H1 (cell line): ENCODE data around the gene TNNT1. TPM values are rescaled to one million over a fixed set of nuclear protein-coding genes. Genes with fewer than 3 reads are reported as not detected.

Experiments
- BACH1 ChIP-seq: IDR thresholded peaks from 2 replicates; pipeline ENCODE4 v1.6.1; 2012; ENCODE audit warnings: low read length, improper control_type of control experiment
- BRCA1 ChIP-seq: IDR thresholded peaks from 2 replicates; pipeline ENCODE4 v1.6.1; 2012; ENCODE audit warnings: low read depth, low read length, improper control_type of control experiment
- CBX5 ChIP-seq: fragments of 300-800, 300-1000 bp; sonication (generic); IDR thresholded peaks from 2 replicates; pipeline ENCODE4 v1.7.1; 2016; ENCODE audit warnings: antibody characterized with exemption, low read length, low read depth
- CEBPB ChIP-seq: IDR thresholded peaks from 2 replicates; pipeline ENCODE4 v1.6.1; 2012; ENCODE audit warnings: low read depth, low read length
- CHD2 ChIP-seq: IDR thresholded peaks from 2 replicates; pipeline ENCODE4 v1.6.1; 2012; ENCODE audit warnings: low read length, improper control_type of control experiment
- CREB1 ChIP-seq: IDR thresholded peaks from 2 replicates; pipeline ENCODE4 v1.6.1; 2012; ENCODE audit warnings: inconsistent platforms
- CTBP2 ChIP-seq: IDR thresholded peaks from 2 replicates; pipeline ENCODE4 v1.7.0; 2011; ENCODE audit warnings: borderline replicate concordance, mild to moderate bottlenecking, moderate library complexity, mixed read lengths, low read length; ENCODE audit not compliant: insufficient read depth, insufficient read length
- E2F6 ChIP-seq: IDR thresholded peaks from 2 replicates; pipeline ENCODE4 v1.6.1; 2012; ENCODE audit warnings: inconsistent platforms
- GTF2F1 ChIP-seq: IDR thresholded peaks from 2 replicates; pipeline ENCODE4 v1.6.1; 2012; ENCODE audit warnings: low read depth, low read length, improper control_type of control experiment, borderline replicate concordance
- HDAC2 ChIP-seq, 2 experiments: fragments of 300-600 bp in 1 of 2; sonication (generic) in 1 of 2; IDR thresholded peaks; 2 replicates each; pipeline ENCODE4 v1.6.1; 2011 to 2012; ENCODE audit warnings: low read depth in 2 of 2, low read length in 2 of 2, mild to moderate bottlenecking in 2 of 2, moderate library complexity in 2 of 2, borderline replicate concordance in 1 of 2, inconsistent platforms in 1 of 2
- HDAC6 ChIP-seq: IDR thresholded peaks from one replicate; pipeline ENCODE4 v1.7.1; 2012; ENCODE audit warnings: low read depth, mild to moderate bottlenecking, inconsistent platforms, low read length, moderate library complexity
- JUND ChIP-seq: IDR thresholded peaks from 2 replicates; pipeline ENCODE4 v1.6.1; 2011; ENCODE audit warnings: mild to moderate bottlenecking, improper control_type of control experiment, low read length
- KDM5A ChIP-seq: fragments of 200-600 bp; IDR thresholded peaks from 2 replicates; pipeline ENCODE4 v1.7.1; 2012; ENCODE audit warnings: mild to moderate bottlenecking, low read length, inconsistent platforms, mixed read lengths
- NANOG ChIP-seq: IDR thresholded peaks from 2 replicates; pipeline ENCODE4 v1.6.1; 2011; ENCODE audit warnings: low read length, low read depth, mild to moderate bottlenecking, inconsistent platforms; ENCODE audit not compliant: insufficient read depth, poor library complexity, severe bottlenecking
- POLR2A ChIP-seq, 2 experiments: IDR thresholded peaks; 1 replicate in 1 of 2; 2 replicates in 1 of 2; pipeline ENCODE4 v1.6.1; 2011; ENCODE audit warnings: low read depth in 2 of 2, low read length in 2 of 2, mild to moderate bottlenecking in 2 of 2; ENCODE audit errors: control extremely low read depth in 1 of 2
- SAP30 ChIP-seq: fragments of 300-600 bp; sonication (generic); IDR thresholded peaks from 2 replicates; pipeline ENCODE4 v1.7.1; 2012; ENCODE audit warnings: low read length, moderate library complexity, mild to moderate bottlenecking, inconsistent platforms; ENCODE audit not compliant: insufficient read depth, insufficient replicate concordance
- SIRT6 ChIP-seq: IDR thresholded peaks from one replicate; pipeline ENCODE4 v1.7.1; 2012; ENCODE audit warnings: low read length, inconsistent platforms
- SRF ChIP-seq: IDR thresholded peaks from 2 replicates; pipeline ENCODE4 v1.6.1; 2011; ENCODE audit warnings: mild to moderate bottlenecking, low read depth, low read length, moderate library complexity
- TAF1 ChIP-seq: IDR thresholded peaks from 2 replicates; pipeline ENCODE4 v1.6.1; 2011; ENCODE audit warnings: mild to moderate bottlenecking, low read depth, low read length
- USF2 ChIP-seq: IDR thresholded peaks from 2 replicates; pipeline ENCODE4 v1.6.1; 2011; ENCODE audit warnings: low read length, improper control_type of control experiment
- polyA plus RNA-seq, 7 experiments: library from polyadenylated mRNA; depleted of rRNA in 3 of 7; stranded (reverse) in 5 of 7; unstranded in 2 of 7; fragments of >200 nt in 5 of 7; fragments of 200-250 nt in 2 of 7; gene quantifications; 1 replicate in 5 of 7; 2 replicates in 1 of 7; 4 replicates in 1 of 7; pipeline versions ENCODE4 v1.2.1 to v1.2.3, GENCODE V29; 2011 to 2013; ENCODE audit warnings: missing spikeins in 2 of 7, mixed read lengths in 2 of 7
- total RNA-seq: library from RNA; stranded (reverse); fragmentation: NEBNext Ultra II Directional; extraction: Animal tissue kit (Norgen Biotek cat#: 25700); gene quantifications from 2 replicates; pipeline ENCODE4 v1.2.1, GENCODE V29; 2021
- TF ChIP-seq, protein P1 (sequence below): IDR thresholded peaks from 2 replicates; pipeline ENCODE4 v1.6.1; 2011; ENCODE audit warnings: low read depth, mild to moderate bottlenecking, low read length; ENCODE audit not compliant: insufficient read depth
- TF ChIP-seq, protein P2 (sequence below): IDR thresholded peaks from 2 replicates; pipeline ENCODE4 v1.6.1; 2012; ENCODE audit warnings: low read length, inconsistent platforms

TNNT1 gene
- total and polyA plus RNA-seq, 2 of the 8 experiments (the other 6 are each of a cell fraction or from before 2014, with no cell fraction given) = 69.6 to 107 TPM

DNA sequence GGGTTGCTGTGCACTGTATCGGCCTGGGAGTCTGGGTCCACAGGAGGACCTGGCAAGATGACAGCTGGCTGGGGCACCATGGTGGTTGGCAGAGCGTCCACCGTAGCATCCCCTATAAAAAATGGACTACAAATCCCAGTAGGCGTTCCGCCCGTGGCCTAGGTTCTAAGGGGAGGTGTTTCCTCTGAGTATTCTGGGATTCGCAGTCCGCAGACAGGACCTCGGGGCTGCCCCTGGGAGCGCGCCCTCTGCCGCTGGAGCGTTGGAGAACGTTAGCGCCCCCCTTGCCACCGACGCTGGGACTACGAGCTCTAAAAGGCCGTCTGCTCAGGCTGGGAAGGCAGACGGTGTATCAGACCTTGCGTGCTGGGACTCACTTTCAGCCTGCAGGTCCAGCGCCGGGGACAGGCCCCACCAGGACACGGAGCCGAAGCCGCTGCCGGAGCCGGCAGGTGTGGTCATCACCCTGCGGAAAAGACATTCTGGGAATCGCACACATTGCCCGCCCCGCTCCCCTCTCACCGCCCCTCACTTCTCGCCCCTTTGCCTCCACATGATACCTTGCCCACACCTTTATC lies 17.0 kb upstream of the TNNT1 start (continued):
- TF ChIP-seq BRCA1 = no peak
- TF ChIP-seq BACH1 = no peak
- no peak for TF ChIP-seq KDM5A
- TF ChIP-seq CEBPB = no peak
- TF ChIP-seq CBX5 = no peak
- no peak for TF ChIP-seq SAP30
- no peak for TF ChIP-seq CTBP2
- TF ChIP-seq JUND = no peak
- TF ChIP-seq, protein P1, sequence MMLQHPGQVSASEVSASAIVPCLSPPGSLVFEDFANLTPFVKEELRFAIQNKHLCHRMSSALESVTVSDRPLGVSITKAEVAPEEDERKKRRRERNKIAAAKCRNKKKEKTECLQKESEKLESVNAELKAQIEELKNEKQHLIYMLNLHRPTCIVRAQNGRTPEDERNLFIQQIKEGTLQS = peak; percentile 74; the same call in 1 of the 2 replicates
- TF ChIP-seq TAF1 = no peak
- no peak for TF ChIP-seq USF2
- TF ChIP-seq GTF2F1 = no peak
- no peak for TF ChIP-seq SRF
- TF ChIP-seq CHD2 = no peak; the same call in 1 of the 2 replicates
- TF ChIP-seq HDAC2 (IDR thresholded peaks at IDR 0.05; ENCODE audit: borderline replicate concordance in 1 of 2, low read depth in 2 of 2, low read length in 2 of 2) = no peak
- no peak for TF ChIP-seq NANOG
- peak; percentile 66; the same call in 1 of the 2 replicates for TF ChIP-seq CREB1
- no peak for TF ChIP-seq POLR2A (IDR thresholded peaks at IDR 0.05; ENCODE audit: control extremely low read depth in 1 of 2, low read depth in 2 of 2, low read length in 2 of 2)
- TF ChIP-seq, protein P2, sequence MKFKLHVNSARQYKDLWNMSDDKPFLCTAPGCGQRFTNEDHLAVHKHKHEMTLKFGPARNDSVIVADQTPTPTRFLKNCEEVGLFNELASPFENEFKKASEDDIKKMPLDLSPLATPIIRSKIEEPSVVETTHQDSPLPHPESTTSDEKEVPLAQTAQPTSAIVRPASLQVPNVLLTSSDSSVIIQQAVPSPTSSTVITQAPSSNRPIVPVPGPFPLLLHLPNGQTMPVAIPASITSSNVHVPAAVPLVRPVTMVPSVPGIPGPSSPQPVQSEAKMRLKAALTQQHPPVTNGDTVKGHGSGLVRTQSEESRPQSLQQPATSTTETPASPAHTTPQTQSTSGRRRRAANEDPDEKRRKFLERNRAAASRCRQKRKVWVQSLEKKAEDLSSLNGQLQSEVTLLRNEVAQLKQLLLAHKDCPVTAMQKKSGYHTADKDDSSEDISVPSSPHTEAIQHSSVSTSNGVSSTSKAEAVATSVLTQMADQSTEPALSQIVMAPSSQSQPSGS = no peak
- no peak for TF ChIP-seq E2F6
- TF ChIP-seq SIRT6 = no peak
- TF ChIP-seq HDAC6 = no peak
